Measurements from ENCODE around the gene ETDB.

The ETDB gene

DNA sequence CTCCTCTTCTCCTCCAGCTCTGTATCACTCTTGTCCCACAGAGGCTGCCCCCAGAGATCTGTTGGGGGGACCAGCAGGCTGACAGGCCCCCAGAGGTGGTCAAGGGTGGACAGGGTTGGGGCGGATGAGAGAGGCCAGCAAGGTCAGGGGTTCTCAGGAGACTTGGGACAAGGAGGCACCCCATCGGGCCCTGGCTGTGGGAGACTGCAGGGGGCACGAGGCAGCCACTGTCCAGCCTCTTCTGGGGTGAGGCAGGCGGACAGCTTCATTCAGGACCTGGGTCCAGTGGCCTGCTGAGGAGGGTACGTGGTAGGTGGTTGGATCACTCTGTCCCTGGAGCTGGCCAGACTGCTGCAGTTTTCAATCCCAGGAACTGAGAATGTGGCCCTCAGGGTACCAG, 24.6 kb downstream of the ETDB start:
- Histone ChIP-seq H3K4me1 (ENCODE audit: control insufficient read depth, insufficient read depth, low read length) (no peaks in the 10 kb centered on the region), H3K9me3 (ENCODE audit: control insufficient read depth, insufficient read depth, low read length) (peaks cover 6% of the 10 kb centered on the region), H3K36me3 (ENCODE audit: control insufficient read depth, insufficient read depth, low read length) (no peaks in the 10 kb centered on the region), H3K27me3 (ENCODE audit: control insufficient read depth, insufficient read depth, low read length) (peaks cover 8% of the 10 kb centered on the region), H3K4me3 (ENCODE audit: low read depth, low read length) (no peak overlapping the region), H3K9ac (ENCODE audit: low read depth, low read length) (no peak overlapping the region)

DNA sequence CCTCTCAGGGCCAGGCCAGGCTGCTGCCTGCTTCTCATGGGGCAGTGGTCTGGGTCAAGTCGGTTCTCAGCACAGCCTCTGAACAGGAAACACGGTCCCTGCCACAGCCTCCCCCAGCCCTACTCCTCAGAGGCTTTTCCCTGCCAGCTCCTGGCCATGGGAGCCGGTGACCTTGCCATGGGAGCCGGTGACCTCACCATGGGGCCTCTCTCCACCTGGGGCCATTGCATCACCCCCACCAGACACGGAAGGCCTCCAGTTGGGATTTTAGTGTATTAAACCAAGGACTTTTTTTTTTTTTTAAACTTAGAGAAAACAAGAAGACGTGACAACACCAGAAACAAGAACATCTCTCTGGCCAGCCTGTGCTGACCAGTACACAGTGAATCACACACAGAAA, 25.6 kb downstream of the ETDB start:
- H3K9me3 ChIP-seq (ENCODE audit: control insufficient read depth, insufficient read depth, low read length) = peaks cover 6% of the 10 kb centered on the region
- peaks cover 8% of the 10 kb centered on the region for H3K27me3 ChIP-seq (ENCODE audit: control insufficient read depth, insufficient read depth, low read length)
- no peaks in the 10 kb centered on the region for H3K4me1 ChIP-seq (ENCODE audit: control insufficient read depth, insufficient read depth, low read length)
- no peak overlapping the region for H3K4me3 ChIP-seq (ENCODE audit: low read depth, low read length)
- no peak overlapping the region for H3K9ac ChIP-seq (ENCODE audit: low read depth, low read length)
- no peaks in the 10 kb centered on the region for H3K36me3 ChIP-seq (ENCODE audit: control insufficient read depth, insufficient read depth, low read length)

DNA sequence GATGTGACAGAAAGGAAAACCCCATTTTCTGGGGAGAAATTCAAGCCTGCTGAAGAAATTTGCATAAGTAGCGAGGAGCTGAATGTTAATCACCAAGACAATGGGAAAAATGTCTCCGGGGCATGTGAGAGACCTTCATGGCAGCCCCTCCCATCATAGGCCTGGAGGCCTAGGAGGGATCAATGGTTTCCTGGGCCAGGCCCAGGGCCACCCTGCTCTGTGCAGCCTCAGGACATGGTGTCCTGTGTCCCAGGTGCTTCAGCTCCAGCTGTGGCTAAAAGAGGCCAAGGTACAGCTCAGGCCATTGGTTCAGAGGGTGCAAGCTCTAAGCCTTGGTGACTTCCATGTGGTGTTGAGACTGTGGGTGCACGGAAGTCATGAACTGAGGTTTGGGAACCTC, 31.2 kb downstream of the ETDB start:
- Histone ChIP-seq H3K4me3 (ENCODE audit: low read depth, low read length) (no peak overlapping the region), H3K4me1 (ENCODE audit: control insufficient read depth, insufficient read depth, low read length) (no peaks in the 10 kb centered on the region), H3K27me3 (ENCODE audit: control insufficient read depth, insufficient read depth, low read length) (no peaks in the 10 kb centered on the region), H3K9ac (ENCODE audit: low read depth, low read length) (no peak overlapping the region), H3K9me3 (ENCODE audit: control insufficient read depth, insufficient read depth, low read length) (peaks cover 6% of the 10 kb centered on the region), H3K36me3 (ENCODE audit: control insufficient read depth, insufficient read depth, low read length) (no peaks in the 10 kb centered on the region)

DNA sequence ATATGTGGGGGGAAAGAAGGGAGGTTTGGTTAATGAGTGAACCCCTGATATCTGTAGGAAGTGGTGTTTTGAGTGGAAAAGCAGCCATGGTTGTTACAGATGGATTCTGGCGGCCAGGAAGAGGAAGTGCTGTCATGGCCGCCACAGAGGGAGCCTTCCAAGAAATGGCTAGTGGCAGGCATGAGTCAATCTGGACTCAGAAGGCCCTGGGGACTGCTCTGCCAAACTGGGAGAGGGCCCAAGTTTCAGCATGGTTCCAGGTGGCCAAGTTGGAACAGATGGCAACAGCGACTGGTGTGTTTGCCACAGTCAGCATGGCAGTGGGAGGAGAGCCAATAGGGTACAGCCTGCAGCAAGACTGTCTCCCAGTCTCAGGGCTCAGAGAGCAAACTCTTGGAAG, 32.5 kb downstream of the ETDB start:
- no peaks in the 10 kb centered on the region for H3K27me3 ChIP-seq (ENCODE audit: control insufficient read depth, insufficient read depth, low read length)
- H3K9ac ChIP-seq (ENCODE audit: low read depth, low read length) = no peak overlapping the region
- no peak overlapping the region for H3K4me3 ChIP-seq (ENCODE audit: low read depth, low read length)
- H3K36me3 ChIP-seq (ENCODE audit: control insufficient read depth, insufficient read depth, low read length) = no peaks in the 10 kb centered on the region
- peaks cover 6% of the 10 kb centered on the region for H3K9me3 ChIP-seq (ENCODE audit: control insufficient read depth, insufficient read depth, low read length)
- H3K4me1 ChIP-seq (ENCODE audit: control insufficient read depth, insufficient read depth, low read length) = no peaks in the 10 kb centered on the region

GRCh38 chrX:135086197-135086854, 34.0 kb downstream of the ETDB start:
- H3K4me1 ChIP-seq (ENCODE audit: control insufficient read depth, insufficient read depth, low read length) = no peaks in the 10 kb centered on the region
- H3K27me3 ChIP-seq (ENCODE audit: control insufficient read depth, insufficient read depth, low read length) = no peaks in the 10 kb centered on the region
- peaks cover 6% of the 10 kb centered on the region for H3K9me3 ChIP-seq (ENCODE audit: control insufficient read depth, insufficient read depth, low read length)

DNA sequence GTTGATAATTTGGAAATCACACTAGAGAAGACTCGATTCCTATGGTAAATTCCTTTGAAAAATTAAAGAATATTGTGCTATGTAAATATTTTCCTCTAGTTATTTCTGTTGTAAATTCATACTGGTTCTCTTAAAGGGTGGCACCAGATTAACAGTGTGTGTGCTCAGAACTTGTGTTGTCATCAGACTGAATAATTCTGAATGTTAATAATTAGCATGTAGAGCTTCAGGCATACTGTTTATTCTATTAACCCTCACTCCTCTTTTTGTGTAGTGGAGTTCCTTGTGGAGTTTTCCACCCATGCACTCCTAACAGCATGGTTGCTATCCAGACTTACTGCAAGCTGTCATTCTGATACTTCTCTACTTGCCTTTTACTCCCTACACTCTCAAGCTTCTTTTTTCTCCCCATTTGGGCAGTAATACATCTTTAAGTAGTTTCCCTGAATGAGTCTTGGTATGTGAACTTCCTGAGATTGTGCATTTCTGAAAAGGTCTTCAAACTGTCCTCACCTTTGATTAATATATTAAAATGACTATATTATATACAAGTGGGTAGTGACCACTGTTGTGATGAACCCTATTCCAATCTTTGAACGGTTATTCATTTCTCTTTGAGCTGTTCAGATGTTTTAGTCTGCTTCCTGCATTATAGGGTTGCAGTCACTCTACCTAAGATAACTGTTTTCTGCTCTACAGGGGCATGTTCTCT, 38.5 kb downstream of the ETDB start:
- no peaks in the 10 kb centered on the region for H3K27me3 ChIP-seq (ENCODE audit: control insufficient read depth, insufficient read depth, low read length)
- H3K9me3 ChIP-seq (ENCODE audit: control insufficient read depth, insufficient read depth, low read length) = no peaks in the 10 kb centered on the region
- no peak overlapping the region for H3K9ac ChIP-seq (ENCODE audit: low read depth, low read length)
- H3K4me1 ChIP-seq (ENCODE audit: control insufficient read depth, insufficient read depth, low read length) = no peaks in the 10 kb centered on the region
- no peaks in the 10 kb centered on the region for H3K36me3 ChIP-seq (ENCODE audit: control insufficient read depth, insufficient read depth, low read length)
- H3K4me3 ChIP-seq (ENCODE audit: low read depth, low read length) = no peak overlapping the region

More at GRCh38 chrX:135086197-135086854, 34.0 kb downstream of the ETDB start:
- no peak overlapping the region for H3K9ac ChIP-seq (ENCODE audit: low read depth, low read length)
- no peak overlapping the region for H3K4me3 ChIP-seq (ENCODE audit: low read depth, low read length)
- H3K36me3 ChIP-seq (ENCODE audit: control insufficient read depth, insufficient read depth, low read length) = no peaks in the 10 kb centered on the region

Measured in iPS-15b (cell line).